ENCODE data around the gene PPP1R15B.

GRCh38 chr1:204401730-204402129 is 9.9 kb downstream of the PPP1R15B start:
- TF ChIP-seq CTCF (IDR thresholded peaks at IDR 0.05) (no peak), POLR2A (IDR thresholded peaks at IDR 0.05) (no peak)

Measured in testis (tissue), 2 donors.